Brain microvascular endothelial cell (primary cell): ENCODE data around the gene LSP1.

Experiments used
- DNase-seq: peaks from one replicate; pipeline ENCODE4 v3.0.0-alpha.2; 2020
- H3K27ac ChIP-seq: fragments of 250-450 bp; sonication (Bioruptor Pico); 2 replicates; pipeline ENCODE4 v1.5.1; 2020; ENCODE audit warnings: mild to moderate bottlenecking, moderate library complexity
- H3K27me3 ChIP-seq: fragments of 250-450 bp; sonication (Bioruptor Pico); replicated peaks from 2 replicates; pipeline ENCODE4 v1.5.1; 2020; ENCODE audit warnings: mild to moderate bottlenecking
- H3K36me3 ChIP-seq: fragments of 250-450 bp; sonication (Bioruptor Pico); replicated peaks from 2 replicates; pipeline ENCODE4 v1.5.1; 2020; ENCODE audit warnings: mild to moderate bottlenecking
- H3K4me3 ChIP-seq: 2 replicates; pipeline ENCODE4 v1.5.1; 2011; ENCODE audit warnings: low read depth, mild to moderate bottlenecking, control low read depth, low read length, moderate library complexity
- in situ Hi-C: cut with HindIII; loops from 2 replicates; pipeline ENCODE4 v1.10.0; 2017; ENCODE audit warnings: low sequenced_read_pairs, low pct_ligation_motif_present
- TF ChIP-seq, protein P1 (sequence below): IDR thresholded peaks from 2 replicates; pipeline ENCODE4 v1.5.1; 2011; ENCODE audit warnings: low read depth, mild to moderate bottlenecking, moderate library complexity, low read length, control low read depth, inconsistent platforms; ENCODE audit errors: missing control alignments

LSP1 gene

GRCh38 chr11:1888347-1888753 lies 35.5 kb downstream of the LSP1 start:
- no peaks in the 10 kb centered on the region for H3K27me3 ChIP-seq
- H3K4me3 ChIP-seq: no peak overlapping the region
- H3K27ac ChIP-seq: no peak overlapping the region
- TF ChIP-seq, protein P1, sequence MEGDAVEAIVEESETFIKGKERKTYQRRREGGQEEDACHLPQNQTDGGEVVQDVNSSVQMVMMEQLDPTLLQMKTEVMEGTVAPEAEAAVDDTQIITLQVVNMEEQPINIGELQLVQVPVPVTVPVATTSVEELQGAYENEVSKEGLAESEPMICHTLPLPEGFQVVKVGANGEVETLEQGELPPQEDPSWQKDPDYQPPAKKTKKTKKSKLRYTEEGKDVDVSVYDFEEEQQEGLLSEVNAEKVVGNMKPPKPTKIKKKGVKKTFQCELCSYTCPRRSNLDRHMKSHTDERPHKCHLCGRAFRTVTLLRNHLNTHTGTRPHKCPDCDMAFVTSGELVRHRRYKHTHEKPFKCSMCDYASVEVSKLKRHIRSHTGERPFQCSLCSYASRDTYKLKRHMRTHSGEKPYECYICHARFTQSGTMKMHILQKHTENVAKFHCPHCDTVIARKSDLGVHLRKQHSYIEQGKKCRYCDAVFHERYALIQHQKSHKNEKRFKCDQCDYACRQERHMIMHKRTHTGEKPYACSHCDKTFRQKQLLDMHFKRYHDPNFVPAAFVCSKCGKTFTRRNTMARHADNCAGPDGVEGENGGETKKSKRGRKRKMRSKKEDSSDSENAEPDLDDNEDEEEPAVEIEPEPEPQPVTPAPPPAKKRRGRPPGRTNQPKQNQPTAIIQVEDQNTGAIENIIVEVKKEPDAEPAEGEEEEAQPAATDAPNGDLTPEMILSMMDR: no peak
- DNase-seq: no peak
- in situ Hi-C loops: no loop called here
- no peaks in the 10 kb centered on the region for H3K36me3 ChIP-seq

GRCh38 chr11:1888811-1889210 lies 35.9 kb downstream of the LSP1 start:
- DNase-seq: no peak
- in situ Hi-C loops: no loop called here
- H3K36me3 ChIP-seq: no peaks in the 10 kb centered on the region

GRCh38 chr11:1889224-1889930 lies 36.5 kb downstream of the LSP1 start:
- TF ChIP-seq, protein P1: no peak
- Histone ChIP-seq H3K27ac (no peak overlapping the region), H3K36me3 (no peaks in the 10 kb centered on the region), H3K27me3 (no peaks in the 10 kb centered on the region), H3K4me3 (no peak overlapping the region)
- DNase-seq: no peak
- in situ Hi-C loops: no loop called here

More at GRCh38 chr11:1888811-1889210, 35.9 kb downstream of the LSP1 start:
- Histone ChIP-seq H3K4me3 (no peak overlapping the region), H3K27me3 (no peaks in the 10 kb centered on the region), H3K27ac (no peak overlapping the region)
- TF ChIP-seq, protein P1: no peak

DNA sequence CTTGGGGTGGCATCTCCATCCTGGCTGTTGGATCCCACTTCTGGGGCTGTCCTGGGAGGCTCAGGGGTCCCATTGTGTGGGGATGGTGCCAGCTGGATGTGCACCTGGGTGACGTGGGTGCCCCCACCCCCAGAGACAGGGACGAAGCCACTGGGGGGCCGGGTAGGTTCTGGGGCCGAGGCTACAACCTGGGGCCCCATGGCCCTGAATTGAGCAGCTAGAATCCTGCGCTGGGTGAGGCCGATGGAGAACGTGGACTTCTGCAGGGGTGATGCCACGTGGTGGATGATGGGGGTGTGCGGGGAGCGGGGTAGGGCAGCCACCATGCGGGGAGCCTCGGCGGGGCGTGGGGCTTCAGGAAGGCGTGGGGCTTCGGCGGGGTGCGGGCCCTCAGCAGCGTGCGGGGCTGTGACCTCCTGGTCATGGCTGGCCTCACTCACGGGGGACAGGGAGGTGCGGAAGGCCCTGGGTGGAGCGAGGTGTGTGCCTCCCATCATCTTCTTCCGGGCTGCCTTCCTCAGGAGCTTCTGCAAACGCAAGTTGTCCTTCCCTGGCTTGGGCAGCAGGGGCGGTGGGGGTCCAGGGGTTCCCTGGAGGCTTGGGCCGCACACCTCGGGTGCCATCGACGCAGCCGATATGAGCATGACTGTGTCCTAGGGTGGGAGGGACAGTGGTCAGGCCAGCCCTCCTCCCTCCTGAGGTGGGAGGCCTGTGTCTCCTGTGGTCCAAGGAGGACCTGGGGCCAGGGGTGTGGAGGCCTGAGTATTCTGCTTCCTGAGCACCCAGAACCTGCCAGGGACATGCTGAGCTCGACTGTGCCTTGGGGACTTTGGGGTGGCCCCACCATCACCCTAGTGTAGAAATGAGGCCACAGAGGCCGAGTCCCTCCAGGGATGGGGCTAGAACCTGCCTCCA lies 37.3 kb downstream of the LSP1 start:
- Histone ChIP-seq H3K27ac (no peak overlapping the region), H3K4me3 (no peak overlapping the region)

GRCh38 chr11:1890856-1891830 lies 38.3 kb downstream of the LSP1 start:
- TF ChIP-seq, protein P1: no peak
- DNase-seq: no peak
- Histone ChIP-seq H3K27ac (no peak overlapping the region), H3K36me3 (no peaks in the 10 kb centered on the region), H3K27me3 (no peaks in the 10 kb centered on the region), H3K4me3 (no peak overlapping the region)
- in situ Hi-C loops: no loop called here

More for the DNA sequence above, 37.3 kb downstream of the LSP1 start:
- no peak for DNase-seq
- TF ChIP-seq, protein P1: no peak
- H3K36me3 ChIP-seq: no peaks in the 10 kb centered on the region
- in situ Hi-C loops: no loop called here
- no peaks in the 10 kb centered on the region for H3K27me3 ChIP-seq
